ENCODE data around the gene HYPK. TPM values are rescaled to one million over a fixed set of nuclear protein-coding genes. Genes with fewer than 3 reads are reported as not detected.

The HYPK gene
- total RNA-seq, 6 donors from 2014 or later, result 6.5 to 41.9 (median 14.1) TPM

- H3K27me3 ChIP-seq, result no peaks in the 10 kb centered on the region
- H3K36me3 ChIP-seq, result peaks cover 0 to 40% (median 0%) of the 10 kb centered on the region in 4 donors
- WGBS, 2 donors, result 98 to 100% methylated on average over 3 of the region's 3 CpGs
- ATAC-seq (ENCODE audit: low FRiP score in 2 of 2) (no peak), DNase-seq (no peak)
- no peak for TF ChIP-seq EP300 (IDR thresholded peaks at IDR 0.05)
- no peak for TF ChIP-seq POLR2A (IDR thresholded peaks at IDR 0.05)
- no peak for TF ChIP-seq POLR2AphosphoS5 (IDR thresholded peaks at IDR 0.05)
- TF ChIP-seq, protein P1, sequence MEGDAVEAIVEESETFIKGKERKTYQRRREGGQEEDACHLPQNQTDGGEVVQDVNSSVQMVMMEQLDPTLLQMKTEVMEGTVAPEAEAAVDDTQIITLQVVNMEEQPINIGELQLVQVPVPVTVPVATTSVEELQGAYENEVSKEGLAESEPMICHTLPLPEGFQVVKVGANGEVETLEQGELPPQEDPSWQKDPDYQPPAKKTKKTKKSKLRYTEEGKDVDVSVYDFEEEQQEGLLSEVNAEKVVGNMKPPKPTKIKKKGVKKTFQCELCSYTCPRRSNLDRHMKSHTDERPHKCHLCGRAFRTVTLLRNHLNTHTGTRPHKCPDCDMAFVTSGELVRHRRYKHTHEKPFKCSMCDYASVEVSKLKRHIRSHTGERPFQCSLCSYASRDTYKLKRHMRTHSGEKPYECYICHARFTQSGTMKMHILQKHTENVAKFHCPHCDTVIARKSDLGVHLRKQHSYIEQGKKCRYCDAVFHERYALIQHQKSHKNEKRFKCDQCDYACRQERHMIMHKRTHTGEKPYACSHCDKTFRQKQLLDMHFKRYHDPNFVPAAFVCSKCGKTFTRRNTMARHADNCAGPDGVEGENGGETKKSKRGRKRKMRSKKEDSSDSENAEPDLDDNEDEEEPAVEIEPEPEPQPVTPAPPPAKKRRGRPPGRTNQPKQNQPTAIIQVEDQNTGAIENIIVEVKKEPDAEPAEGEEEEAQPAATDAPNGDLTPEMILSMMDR (IDR thresholded peaks at IDR 0.05), result no peak
- H3K4me3 ChIP-seq, result no peak overlapping the region
- no peak overlapping the region for H3K27ac ChIP-seq
- no peaks in the 10 kb centered on the region for H3K9me3 ChIP-seq
- H3K4me1 ChIP-seq, result no peaks in the 10 kb centered on the region
Measured at GRCh38 chr15:43851251-43851650, 50.9 kb downstream of the HYPK start.

DNA sequence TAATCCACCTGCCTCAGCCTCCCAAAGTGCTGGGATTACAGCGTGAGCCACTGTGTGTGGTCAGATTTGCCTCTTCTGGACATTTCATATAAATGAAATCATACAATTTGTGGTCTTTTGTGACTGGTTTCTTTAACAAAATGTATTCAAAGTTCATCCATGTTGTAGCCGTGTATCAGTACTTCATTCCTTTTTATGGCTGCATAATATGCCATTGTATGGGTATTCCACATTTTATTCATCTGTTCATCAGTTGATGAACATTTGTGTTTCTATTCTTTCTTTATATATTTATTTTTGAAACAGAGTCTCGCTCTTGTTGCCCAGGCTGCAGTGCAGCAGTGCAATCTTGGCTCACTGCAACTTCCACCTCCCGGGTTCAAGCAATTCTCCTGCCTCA, 52.2 kb downstream of the HYPK start:
- H3K36me3 ChIP-seq, result peaks cover 0 to 38% (median 0%) of the 10 kb centered on the region in 4 donors
- 94 to 98% methylated on average over 4 of the region's 4 CpGs for WGBS, 2 donors
- ATAC-seq (ENCODE audit: low FRiP score in 2 of 2) (no peak), DNase-seq (no peak)
- no peak overlapping the region for H3K27ac ChIP-seq
- no peaks in the 10 kb centered on the region for H3K9me3 ChIP-seq
- H3K4me3 ChIP-seq, result no peak overlapping the region
- TF ChIP-seq EP300 (IDR thresholded peaks at IDR 0.05) (no peak), POLR2AphosphoS5 (IDR thresholded peaks at IDR 0.05) (no peak), POLR2A (IDR thresholded peaks at IDR 0.05) (no peak)
- TF ChIP-seq, protein P1 (IDR thresholded peaks at IDR 0.05), result no peak
- H3K27me3 ChIP-seq, result no peaks in the 10 kb centered on the region
- no peaks in the 10 kb centered on the region for H3K4me1 ChIP-seq

Small RNA genes lying within 50 kb of the gene (small RNA-seq; reads per million reads assigned to genes)
- gene MIR1282, result 0 reads per million in 4 donors

Other genes starting within 250 kb of the HYPK start
- 10 to 100 TPM in 5 of 6 donors, 1 to 10 TPM in 1; 7.1 to 71.2 (median 30.1) TPM for gene PPIP5K1, start 210.4 kb upstream of the HYPK start, total RNA-seq
- gene CKMT1B, start 206.6 kb upstream of the HYPK start, total RNA-seq, result 1 to 10 TPM in 3 of 6 donors, under 1 TPM in 3; 0.30 to 10.0 (median 2.3) TPM
- gene STRC, start 181.8 kb upstream of the HYPK start, total RNA-seq, result 1 to 10 TPM in 2 of 6 donors, under 1 TPM in 2, not detected in 2; 0.07 to 4.2 (median 1.0) TPM
- 10 to 100 TPM in 1 of 6 donors, 1 to 10 TPM in 4, under 1 TPM in 1; 0.91 to 15.7 (median 2.5) TPM for gene CATSPER2, start 151.8 kb upstream of the HYPK start, total RNA-seq
- 1 to 10 TPM in 5 of 6 donors, not detected in 1; 1.3 to 4.6 (median 2.6) TPM for gene CKMT1A, start 106.7 kb upstream of the HYPK start, total RNA-seq
- 100 to 1,000 TPM in 4 of 6 donors, 10 to 100 TPM in 2; 18.9 to 450 (median 161) TPM for gene PDIA3, start 54.2 kb upstream of the HYPK start, total RNA-seq
- 1 to 10 TPM; 1.7 to 8.4 (median 4.3) TPM for gene ELL3, start 23.6 kb upstream of the HYPK start, total RNA-seq
- gene SERF2, start 8.3 kb upstream of the HYPK start, total RNA-seq, result 1,000 to 10,000 TPM in 1 of 6 donors, 100 to 1,000 TPM in 5; 285 to 1,034 (median 752) TPM
- under 1 TPM in 1 of 6 donors, not detected in 5; 0.34 TPM for gene SERINC4, start 379 bp upstream of the HYPK start, total RNA-seq
- 10 to 100 TPM in 5 of 6 donors, 1 to 10 TPM in 1; 7.4 to 20.0 (median 17.5) TPM for gene MFAP1, start 24.1 kb downstream of the HYPK start, total RNA-seq
- 10 to 100 TPM in 1 of 6 donors, 1 to 10 TPM in 4, under 1 TPM in 1; 0.89 to 10.1 (median 3.4) TPM for gene WDR76, start 26.4 kb downstream of the HYPK start, total RNA-seq